CD4-positive, alpha-beta T cell treated with Interleukin-6 for 4 hours (primary cell): Measurements from ENCODE around the gene TNP2.

ENCODE experiments used
- DNase-seq: peaks from one replicate; pipeline ENCODE4 v3.0.0-alpha.2; 2020; ENCODE audit warnings: mixed read lengths

Gene TNP2

DNA sequence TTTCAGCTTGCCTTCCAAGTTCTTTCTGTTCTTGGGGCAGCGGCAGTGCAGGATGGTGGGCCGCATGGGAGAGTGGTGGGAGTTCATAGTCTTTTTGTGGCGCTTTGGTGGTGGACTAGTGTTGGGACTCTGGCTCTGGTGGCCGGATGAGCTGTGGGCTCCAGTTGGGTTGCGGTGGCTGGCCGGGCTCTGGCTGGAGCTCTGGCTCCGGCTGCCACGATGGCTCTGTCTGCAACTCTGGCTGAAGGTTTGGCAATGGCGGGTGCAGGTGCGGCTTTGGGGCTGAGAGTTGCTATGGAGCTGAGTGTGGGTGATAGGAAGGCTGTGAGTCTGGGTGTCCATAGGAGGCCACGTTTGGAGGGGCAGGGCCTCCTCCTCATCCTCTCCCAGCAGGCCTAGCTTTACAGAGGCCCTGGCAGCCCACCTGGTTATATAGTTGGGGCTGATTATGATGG lies at the start of gene TNP2:
Gene TNP2, minus strand, starts transcription at position 405 of the 455 bp plus-strand sequence. Its CDS starts 63 bp downstream, at position 342.
- DNase-seq: no peak

DNA sequence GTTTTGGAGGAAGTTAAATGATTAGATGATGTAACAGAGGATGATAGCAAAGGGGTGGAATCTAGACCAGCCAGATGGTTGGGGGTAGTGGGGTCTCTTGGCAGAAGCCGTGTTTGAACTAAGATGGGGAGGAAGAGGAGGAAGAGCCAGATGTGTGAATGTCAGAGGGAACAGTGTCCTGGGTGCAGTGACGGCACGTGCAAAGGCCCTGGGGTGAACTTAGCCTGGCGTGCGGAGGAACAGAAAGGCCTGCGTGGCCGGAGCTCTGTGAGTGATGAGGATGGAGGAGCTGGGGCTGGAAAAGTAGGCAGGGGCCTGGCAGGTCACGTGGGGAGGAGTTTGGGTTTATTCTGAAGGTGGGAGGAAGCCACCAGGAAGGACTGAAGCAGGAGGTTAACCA lies 49.7 kb upstream of the TNP2 start:
- no peak for DNase-seq

DNA sequence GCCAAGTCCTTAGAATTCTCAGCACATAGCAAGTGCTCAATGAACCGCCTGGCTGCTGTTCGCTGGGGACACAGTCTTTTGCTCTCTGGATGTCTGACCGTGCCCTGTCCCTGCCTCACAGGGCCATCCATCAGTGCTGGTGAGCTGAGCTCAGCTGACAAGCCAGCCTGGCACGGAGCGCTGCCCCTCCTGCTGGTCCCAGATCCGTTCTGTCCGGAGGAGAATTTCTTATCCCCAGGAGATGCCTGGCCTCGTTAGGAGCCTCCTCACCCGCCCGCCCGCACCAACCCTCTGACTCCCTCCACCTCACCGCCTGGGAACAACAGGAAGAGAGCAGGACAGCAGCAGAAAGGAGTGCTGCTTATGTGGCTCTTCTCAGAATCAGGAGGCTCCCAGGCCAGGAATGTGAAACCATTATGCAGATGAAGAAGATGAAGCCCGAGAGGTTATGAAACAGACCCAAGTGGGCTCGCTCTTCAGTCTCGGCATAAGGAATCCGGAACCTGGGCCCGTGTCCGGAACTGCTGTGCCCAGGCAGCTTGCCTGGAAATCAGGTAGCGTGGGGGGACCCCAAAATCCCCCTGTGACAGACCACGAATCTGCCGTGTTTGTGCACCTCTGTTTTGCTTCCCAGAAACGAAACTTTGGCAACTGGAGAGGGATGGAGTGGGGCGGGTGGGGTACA lies 47.3 kb upstream of the TNP2 start:
- no peak for DNase-seq

DNA sequence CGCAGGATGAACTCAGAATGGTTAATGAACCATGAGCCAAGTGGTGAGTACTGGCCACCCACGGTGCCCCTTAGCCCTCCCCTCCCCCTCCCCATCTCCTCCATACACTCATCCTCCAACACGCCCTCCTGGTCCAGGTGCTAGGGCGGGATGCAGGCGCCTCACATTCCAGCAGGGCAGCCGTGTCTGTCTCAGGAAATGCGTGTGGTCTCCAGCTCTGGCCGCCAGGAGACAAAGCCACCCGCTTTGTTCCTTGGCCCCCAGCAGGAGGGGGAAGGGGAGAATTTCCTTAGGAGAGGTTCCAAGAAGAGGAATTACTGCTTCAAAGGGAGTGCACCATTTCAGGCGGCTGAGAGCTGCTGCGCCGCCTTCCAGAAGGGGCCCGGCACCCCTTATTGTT lies 46.4 kb upstream of the TNP2 start:
- DNase-seq: no peak

DNA sequence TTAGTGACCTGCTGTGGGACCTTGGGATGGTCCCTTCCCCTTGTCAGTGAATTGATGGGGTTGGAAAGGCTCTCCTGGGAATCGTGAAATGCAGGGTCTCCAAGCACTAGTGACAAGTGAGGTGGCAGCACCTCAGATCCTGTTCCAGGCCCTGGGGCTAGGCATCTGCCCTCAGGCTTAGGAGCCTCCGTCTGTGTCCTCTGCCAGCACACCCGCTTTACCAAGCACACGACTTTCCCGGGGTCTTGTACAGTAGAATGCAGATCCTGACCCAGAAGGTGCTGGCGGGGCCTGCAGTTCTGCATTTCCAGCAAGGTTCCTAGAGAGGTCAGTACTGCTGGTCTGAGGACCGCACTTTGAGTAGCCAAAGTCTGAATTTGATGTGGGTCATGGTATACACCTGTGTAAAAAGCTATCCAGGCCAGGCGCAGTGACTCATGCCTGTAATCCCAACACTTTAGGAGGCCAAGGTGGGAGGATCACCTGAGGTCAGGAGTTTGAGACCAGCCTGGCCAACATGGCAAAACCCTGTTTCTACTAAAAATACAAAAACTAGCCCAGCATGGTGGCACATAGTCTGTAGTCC lies 45.3 kb upstream of the TNP2 start:
- DNase-seq: no peak

DNA sequence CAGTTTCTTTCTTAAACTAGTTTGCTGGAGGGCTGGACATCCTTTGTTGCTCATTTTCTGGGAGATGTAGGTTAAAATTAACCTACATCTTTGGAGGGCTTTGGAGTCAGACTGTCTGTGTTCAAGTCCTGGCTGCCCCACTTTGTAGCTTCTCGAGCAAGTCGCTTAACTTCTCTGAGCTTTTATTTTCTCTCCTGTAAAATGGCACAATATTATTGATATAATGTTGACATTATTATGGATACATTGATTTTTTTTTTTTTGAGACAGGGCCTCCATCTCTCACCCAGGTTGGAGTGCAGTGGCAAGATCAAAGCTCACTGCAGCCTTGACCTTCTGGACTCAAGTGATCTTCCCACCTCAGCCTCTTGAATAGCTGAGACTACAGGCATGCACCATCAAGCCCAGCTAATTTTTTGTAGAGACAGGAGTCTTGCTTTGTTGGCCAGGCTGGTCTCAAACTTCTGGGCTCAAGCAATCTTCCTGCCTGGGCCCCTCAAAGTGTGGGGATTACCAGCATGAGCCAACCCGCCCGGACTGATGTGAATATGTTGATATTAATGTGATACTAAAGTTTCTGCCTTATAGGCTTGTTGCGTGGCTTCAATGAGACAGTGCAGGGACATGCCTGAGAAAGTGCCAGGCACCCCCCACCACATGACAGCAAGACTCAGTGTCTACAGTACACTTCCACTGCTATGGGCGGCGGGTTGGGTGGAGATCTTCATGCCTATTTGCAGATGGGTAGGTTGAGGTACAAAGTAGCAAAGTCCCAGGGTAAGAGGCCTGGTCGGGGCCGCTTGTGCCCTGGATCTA lies 44.6 kb upstream of the TNP2 start:
- no peak for DNase-seq

DNA sequence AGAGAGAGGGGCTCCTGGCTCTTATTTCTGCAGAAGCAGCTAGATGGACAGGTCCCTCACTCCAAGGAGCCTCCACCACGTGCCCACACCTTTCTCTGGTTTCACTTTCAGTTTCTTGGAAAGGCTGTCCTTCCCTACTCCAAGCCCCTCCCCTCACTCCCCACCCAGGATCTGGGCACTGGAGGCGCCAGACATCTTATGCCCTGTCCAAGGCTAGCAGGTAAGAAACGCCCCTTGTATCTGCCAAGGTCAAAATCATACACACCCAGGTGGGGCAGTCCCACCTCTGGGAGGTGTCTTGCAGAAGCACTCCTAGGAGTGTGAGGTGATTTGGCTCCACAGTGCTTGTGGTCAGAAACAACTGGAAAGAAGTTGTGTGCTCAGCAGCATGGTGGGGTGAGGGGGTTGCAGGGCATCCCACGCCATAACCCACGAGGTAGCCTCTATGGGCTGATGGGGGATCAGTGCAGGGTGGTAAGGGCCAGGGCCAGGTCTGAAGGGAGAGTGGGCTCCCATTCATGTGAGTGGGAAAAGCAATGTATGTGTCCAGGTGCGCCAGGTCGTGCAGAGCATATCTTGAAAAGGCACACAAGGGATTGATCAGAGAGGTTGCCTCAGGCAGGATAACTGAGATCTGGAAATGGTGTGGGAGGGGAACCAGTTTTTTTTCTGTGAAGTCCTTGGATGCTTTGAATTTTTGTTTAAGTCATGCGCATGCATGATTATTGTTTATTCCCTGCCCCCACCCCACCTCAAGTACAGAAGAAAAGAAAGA lies 43.8 kb upstream of the TNP2 start:
- peak; percentile 48 for DNase-seq

DNA sequence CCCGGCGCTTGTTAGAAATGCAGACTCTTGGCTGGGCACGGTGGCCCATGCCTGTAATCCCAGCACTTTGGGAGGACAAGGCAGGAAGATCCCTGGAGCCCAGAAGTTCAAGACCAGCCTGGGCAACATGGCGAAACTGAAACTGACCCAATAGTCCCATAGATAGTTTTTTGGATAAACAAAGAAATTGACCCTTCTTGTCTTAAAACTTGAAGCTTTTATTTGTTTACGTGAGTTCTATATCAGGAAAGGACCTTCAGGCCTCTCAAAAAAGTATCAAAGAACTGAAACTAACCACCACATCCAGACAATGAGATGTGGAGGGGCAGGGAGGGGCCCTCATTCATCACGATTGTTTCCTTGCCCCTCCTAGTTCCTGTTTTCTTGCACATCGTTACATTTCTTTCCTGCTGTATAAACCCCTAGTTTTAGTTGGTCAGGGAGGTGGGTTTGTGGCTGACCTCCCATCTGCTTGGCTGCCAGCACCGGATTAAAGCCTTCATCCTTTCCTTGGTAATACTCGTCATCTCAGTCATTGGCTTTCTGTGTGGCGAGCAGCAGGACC lies 42.0 kb upstream of the TNP2 start:
- DNase-seq: peak; percentile 43

DNA sequence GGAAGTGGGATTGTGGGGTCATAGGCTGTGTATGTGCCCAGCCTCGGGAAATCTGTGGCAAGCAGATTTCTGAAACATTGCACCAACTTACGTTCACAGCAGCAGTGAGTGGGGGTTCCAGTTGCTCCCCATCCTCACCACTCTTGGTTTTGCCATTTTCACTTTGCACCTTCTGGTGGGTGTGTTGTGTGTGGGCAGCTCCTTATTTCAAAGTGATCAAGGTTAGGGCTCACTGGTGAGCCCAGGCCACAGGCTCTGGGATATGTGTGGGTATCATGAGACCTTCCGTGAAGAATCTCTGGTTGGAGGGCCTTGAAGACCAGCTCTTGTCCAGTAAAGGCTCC lies 41.5 kb upstream of the TNP2 start:
- DNase-seq: no peak

DNA sequence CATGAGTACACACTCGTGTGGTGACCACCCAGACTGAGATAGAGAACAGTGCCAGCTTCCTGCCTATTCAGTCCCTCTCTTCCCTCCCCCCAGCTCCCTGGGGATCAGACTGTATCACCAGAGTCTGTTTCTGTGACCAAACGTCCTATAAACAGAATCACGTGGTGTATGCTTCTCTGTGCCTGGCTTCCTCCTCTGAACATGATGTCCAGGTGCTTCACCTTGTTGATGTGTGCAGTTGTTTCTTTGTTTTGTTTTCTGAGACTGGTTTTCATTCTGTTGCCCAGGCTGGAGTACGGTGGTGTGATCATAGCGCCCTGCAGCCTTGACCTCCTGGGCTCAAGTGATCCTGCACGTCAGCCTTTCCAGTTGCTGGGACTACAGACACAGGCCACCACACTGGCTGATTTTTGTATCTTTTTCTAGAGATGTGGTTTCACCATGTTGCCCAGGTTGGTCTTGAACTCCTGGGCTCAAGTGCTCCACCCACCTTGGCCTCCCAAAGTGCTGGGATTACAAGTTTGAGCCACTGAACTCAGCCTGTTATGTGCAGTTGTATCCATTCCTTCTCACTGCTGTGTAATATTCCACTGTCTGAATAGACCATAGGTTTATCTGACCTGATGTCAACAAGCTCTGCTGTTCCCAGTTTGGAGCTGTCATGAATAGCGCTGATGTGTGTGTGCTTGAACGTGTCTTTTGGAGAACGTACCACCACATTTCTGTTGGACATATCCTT lies 40.9 kb upstream of the TNP2 start:
- DNase-seq: no peak

DNA sequence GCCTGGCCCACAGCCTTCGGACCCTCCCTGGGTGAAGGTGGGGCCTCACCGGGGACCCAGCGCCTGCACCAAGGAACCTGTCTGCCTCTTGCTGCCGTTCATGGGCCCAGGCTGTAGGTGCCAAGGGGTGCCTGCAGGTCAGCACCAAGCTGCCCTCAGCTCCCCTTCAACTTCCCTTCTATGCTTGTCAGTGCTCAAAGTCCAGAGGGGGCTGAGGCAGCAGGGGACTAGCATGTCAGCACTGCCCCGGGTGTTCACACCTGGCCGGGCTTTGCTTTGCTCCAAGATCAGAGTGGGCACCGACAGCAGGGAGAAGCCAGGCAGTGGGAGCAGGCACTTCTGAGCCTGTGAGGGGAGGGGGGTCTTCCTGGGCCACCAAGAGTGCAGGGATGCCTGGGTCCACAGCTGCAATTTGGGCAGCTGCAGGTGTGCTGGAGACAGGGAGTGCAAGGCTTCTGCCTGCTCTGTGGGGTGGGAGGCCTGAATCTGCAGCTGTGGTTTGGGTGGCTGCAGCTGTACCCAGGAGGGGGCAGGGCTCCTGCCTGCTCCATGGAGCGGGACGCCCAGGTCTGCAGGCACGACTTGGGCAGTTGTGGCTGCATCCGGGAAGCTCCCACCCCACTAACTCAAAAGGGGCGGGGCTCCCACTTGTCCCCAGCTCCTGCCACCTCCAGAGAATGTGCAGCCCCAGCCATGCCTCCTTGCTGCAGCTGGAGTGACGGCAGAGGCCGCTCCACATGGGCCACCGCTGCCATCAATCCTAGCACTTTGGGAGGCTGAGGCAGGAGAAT lies 39.6 kb upstream of the TNP2 start:
- no peak for DNase-seq

DNA sequence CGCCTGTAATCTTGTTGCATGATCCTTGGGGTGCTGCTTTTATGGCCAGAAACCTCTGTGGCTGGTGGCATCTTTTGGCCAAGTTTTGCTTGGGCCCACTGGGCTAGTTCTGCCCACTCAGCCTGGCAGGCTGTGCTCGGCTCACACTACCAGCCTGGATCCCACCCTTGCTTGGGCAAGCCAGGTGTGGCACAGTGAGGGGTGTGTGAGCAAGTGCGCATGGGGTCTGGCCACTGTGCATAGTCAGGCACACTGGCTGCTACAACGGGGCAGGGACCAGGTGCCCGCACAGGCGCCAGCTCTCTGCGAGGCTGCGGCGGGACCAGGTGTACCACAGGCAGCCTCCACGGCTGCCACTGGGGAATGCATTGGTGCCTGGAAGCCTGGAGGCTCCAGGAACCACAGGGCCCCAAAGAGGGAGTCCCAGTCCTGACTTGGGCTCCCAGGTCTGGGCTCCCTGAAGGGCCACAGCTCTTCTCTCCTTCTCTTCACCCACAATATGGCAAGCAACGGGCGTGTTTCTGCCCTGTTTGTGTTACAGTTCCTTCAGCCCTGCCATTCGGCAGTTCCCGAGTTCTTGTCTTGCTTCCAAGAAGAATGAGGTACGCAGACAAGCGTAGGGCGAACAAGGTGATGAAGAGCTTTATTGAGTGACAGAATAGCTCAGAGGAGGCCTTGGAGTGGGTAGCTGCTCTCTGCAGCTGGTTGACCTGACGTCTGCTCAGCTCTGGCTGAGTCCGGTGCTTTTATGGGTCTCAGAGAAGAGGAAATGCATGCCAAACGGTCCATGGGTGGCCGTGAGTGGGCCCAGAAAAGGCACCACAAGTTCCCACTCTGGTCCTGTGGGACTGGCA lies 38.7 kb upstream of the TNP2 start:
- DNase-seq: no peak

DNA sequence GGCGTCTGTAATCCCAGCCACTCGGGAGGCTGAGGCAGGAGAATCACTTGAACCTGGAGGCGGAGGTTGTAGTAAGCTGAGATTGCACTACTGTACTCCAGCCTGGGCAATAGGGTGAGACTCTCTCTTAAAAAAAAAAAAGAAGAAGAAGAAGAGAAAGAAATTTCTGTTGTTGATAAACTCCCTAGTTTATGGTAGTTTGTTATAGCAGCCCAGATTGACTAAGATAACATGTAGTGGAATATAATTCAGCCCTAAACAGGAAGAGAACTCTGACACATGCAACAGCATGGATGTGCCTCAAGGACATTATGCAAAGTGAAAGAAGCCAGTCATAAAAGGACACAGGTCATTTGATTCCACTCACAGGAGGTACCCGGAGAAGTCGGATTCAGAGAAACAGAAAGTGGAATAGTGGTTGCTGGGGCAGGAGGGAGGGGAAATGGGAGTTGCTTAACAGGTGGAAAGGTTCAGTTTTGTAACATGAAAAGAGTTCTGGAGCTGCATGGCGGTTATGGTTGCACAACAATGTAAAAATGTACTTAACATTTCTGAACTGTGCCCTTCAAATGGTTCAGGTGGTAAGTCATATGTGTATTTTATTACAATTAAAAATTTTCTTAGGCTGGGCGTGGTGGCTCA lies 38.0 kb upstream of the TNP2 start:
- DNase-seq: no peak

DNA sequence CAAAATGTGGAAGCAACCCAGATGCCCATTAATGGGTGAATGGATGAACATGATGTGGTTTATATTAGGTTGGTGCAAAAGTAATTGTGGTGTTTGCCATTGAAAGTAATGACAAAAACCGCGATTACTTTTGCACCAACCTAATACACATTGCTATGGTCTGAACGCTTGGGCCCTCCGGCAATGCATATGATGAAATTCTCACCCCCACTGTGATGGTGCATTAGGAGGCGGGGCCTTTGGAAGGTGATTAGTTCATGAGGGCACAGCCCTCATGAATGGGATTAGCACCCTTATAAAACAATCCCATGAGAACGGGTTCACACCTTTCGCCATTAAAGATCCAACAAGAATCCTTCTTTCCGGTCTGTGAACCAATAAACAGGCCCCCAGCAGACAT lies 37.3 kb upstream of the TNP2 start:
- DNase-seq: no peak

DNA sequence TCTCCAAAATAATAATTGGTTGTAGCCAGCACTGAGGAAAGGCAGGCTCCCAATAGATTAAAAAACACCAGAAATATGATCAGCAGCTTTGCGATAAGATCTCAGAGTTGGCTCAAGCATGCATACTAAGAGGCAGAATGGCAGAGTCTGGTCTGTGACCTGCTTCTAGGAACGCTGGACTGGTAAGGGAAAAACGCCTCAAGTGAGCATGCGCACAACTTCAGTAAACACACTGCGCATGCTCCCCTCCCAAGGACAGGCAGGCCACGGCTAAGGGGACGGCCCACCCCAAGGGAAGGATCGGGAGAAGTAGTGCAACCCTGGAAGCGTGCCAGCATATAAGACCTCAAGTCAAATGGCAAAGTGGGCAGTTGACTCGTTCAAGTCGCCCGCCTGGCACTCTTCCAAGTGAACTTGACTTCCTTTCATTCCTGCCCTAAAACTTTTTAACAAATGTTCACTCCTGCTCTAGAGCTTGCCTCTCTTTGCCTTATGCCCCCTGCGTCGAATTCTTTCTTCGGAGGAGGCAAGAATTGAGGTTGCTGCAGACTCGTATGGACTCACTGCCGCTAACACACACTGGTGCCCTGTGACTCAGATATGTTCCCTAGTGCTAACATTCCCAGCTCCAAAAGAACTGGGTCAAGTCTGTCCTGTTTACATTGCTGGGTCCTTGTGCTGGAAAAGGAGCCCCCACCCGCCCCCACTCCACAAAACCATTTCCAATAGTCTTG lies 34.4 kb upstream of the TNP2 start:
- DNase-seq: no peak

DNA sequence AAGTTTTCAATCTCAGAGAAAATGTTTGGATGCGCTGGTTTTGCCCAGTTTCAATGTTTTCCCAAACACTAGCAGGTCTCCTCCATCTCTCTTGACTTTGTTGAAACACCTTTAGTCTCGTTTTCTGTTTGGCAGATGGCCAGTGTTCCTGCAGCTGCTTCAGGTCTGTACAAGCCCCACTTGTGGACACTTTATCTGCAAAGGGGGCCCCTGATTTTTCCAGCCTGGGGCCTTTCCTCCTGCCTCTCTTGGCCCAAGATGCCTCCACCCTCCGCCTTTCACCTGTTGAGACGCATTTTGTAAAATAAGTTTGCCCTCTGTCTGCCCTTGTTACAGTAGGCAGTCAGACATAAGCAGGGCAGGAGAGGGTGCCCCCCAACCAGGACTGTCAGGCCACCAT lies 33.9 kb upstream of the TNP2 start:
- DNase-seq: no peak

DNA sequence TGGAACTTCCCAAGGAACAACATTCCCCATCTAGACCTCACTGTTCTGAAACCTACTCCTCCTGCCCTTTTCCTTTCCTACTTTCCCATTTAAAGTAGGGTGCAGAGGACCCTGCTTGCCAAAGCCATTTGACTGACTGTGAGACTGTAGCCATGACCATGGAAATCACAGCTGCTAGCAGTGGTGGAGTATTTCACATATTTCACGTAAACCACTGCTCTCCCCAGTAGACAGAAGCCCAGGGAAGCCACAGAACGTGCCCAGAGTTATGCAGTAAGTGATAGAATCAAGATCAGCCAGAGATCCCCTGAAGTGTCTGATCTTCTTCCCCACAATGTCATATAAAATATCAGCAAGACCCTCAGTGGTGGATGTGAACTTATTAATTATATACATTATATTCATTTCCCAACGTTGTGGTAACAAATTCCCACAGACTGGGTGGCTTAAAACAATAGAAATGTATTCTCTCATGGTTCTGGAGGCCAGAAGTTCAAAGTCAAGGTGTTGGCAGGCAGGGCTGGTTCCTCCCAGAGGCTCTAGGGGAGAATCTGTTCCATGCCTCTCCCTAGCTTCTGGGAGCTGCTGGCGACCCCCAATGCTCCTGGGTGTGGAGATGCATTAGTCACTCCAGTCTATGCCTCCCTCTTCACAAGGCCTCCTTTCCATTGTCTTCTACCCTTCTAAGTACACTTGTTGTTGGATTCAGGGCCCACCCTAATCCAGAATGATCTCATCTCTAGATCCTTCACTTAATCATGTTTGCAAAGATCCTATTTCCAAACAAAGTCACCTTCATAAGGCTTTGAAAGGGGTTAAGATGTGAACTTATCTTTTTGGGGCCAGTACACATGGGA lies 32.7 kb upstream of the TNP2 start:
- DNase-seq: no peak

DNA sequence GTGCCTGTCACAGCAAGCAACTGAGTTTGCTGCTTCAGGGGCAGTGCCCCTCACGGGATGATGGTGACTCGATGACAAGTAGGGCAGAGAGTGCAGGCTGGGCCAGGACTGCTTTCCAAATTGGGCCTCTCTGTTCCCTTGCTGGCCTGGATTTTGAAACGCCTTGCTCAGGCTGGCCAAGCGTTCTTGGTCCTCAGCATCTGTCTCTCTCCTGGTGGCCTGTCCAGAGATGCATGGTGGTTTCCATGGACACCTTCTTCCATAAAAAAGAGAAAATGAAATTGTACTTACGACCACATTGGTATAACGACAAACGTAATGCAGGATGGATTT lies 31.4 kb upstream of the TNP2 start:
- no peak for DNase-seq
